ENCODE results near the gene MYH7B. TPM values are rescaled to one million over a fixed set of nuclear protein-coding genes. Genes with fewer than 3 reads are reported as not detected.
A peak's percentile ranks its signal among the peaks of the same experiment; 100 is the strongest.

Gene MYH7B
- total RNA-seq, 1 experiment from 2014 or later: 0.22 TPM

- H3K27me3 Mint-ChIP-seq (ENCODE audit: low read depth): no peaks in the 10 kb centered on the region; the same call in 1 of the 2 replicates
- no peak for TF ChIP-seq CTCF (conservative IDR thresholded peaks at IDR 0.05)
- Histone ChIP-seq H3K27me3 (ENCODE audit: insufficient read depth, low read length) (no peaks in the 10 kb centered on the region), H3K4me1 (ENCODE audit: insufficient read depth, low read length) (no peaks in the 10 kb centered on the region), H3K18ac (ENCODE audit: insufficient read length, low read depth, low read length) (no peak overlapping the region), H3K9ac (ENCODE audit: extremely low read depth, insufficient read length, low read length) (no peak overlapping the region), H2BK12ac (ENCODE audit: insufficient read length, low read depth, low read length) (no peak overlapping the region), H3T11ph (ENCODE audit: low read length) (no peak overlapping the region), H2AK5ac (ENCODE audit: insufficient read length, low read length) (no peak overlapping the region), H2BK15ac (ENCODE audit: low read depth, low read length) (no peak overlapping the region), H3K79me2 (ENCODE audit: insufficient read depth, low read length) (no peaks in the 10 kb centered on the region), H3K4me2 (ENCODE audit: insufficient read depth, insufficient read length, low read length) (no peak overlapping the region), H4K91ac (ENCODE audit: insufficient read length, low read depth, low read length) (no peak overlapping the region), H2BK5ac (ENCODE audit: insufficient read length, low read length) (no peak overlapping the region), H4K8ac (replicated peaks; ENCODE audit: insufficient read length, low read depth, low read length) (no peak overlapping the region), H3K9me3 (ENCODE audit: control insufficient read depth, low read depth, low read length) (no peaks in the 10 kb centered on the region), H3K27ac (ENCODE audit: insufficient read length, low read depth, low read length) (no peak overlapping the region), H4K20me1 (ENCODE audit: control insufficient read depth, insufficient read depth, insufficient read length) (no peaks in the 10 kb centered on the region), H4K5ac (ENCODE audit: insufficient read length, low read depth, low read length) (no peak overlapping the region), H2BK120ac (ENCODE audit: low read depth, low read length, poor library complexity, severe bottlenecking) (no peak overlapping the region), H2BK20ac (ENCODE audit: low read depth, low read length, poor library complexity, severe bottlenecking) (no peak overlapping the region), H3K56ac (ENCODE audit: insufficient read length, low read depth, low read length) (no peak overlapping the region), H3K23me2 (ENCODE audit: insufficient read length, low read depth, low read length, poor library complexity, severe bottlenecking) (no peaks in the 10 kb centered on the region), H3K4ac (ENCODE audit: low read depth, low read length) (no peak overlapping the region), H2AFZ (ENCODE audit: low read length) (no peak overlapping the region), H3K79me1 (ENCODE audit: insufficient read depth, low read depth, low read length, poor library complexity, severe bottlenecking) (no peaks in the 10 kb centered on the region), H3K14ac (ENCODE audit: insufficient read depth, low read length) (no peak overlapping the region), H3K23ac (ENCODE audit: insufficient read length, low read depth, low read length) (no peak overlapping the region)
- no peak for DNase-seq
- H3K27ac Mint-ChIP-seq: peak overlapping the region in 1 of 3 experiments; percentile 93; a peak in 2 of 7 replicates
- peaks cover 7 to 11% of the 10 kb centered on the region in 2 experiments for H3K4me1 Mint-ChIP-seq
- no peaks in the 10 kb centered on the region; a peak in 1 of 5 replicates for H3K9me3 Mint-ChIP-seq
- WGBS (ENCODE audit: extremely low coverage, insufficient read length, low lambda C conversion rate): no CpG with 5 or more reads among the region's 28 CpGs
- no peak overlapping the region; a peak in 1 of 5 replicates for H3K4me3 Mint-ChIP-seq
- H3K36me3 Mint-ChIP-seq (ENCODE audit: insufficient read depth in 1 of 3, low read depth in 3 of 3): peaks cover 27 to 87% (median 74%) of the 10 kb centered on the region in 3 experiments; a peak in 6 of 7 replicates
Observed at GRCh38 chr20:35000922-35001595, 45.4 kb downstream of the MYH7B start.
